Measurements from ENCODE around the gene ETV6. TPM values are rescaled to one million over a fixed set of nuclear protein-coding genes. Genes with fewer than 3 reads are reported as not detected.

The ETV6 gene
- total and polyA plus RNA-seq, 9 of the 15 experiments (the other 6 are each of a cell fraction or from before 2014, with no cell fraction given) = 0.81 to 12.7 (median 4.1) TPM

DNA sequence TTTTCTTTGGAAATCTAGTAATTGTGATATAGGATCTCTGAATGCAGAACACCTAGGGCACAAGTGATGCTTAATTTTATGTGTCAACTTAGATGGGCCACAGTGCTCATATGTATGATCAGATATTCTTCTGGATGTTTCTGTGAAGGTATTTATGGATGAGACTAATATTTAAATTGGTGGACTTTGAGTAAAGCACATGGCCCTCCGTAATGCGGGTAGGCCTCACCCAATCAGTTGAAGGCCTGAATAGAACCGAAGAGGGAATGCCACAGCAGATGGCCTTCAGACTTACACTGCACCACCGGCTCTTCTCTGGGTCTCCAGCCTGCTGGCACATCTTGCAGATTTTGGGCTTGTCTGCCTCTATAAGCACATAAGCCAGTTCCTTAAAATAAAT lies 60.0 kb downstream of the ETV6 start:
- intact Hi-C loops (cut with micrococcal nuclease) (no loop called here), in situ Hi-C loops (cut with MboI) (no loop called here)
- Histone ChIP-seq H3K9ac (ENCODE audit: insufficient read depth in 1 of 2, low read depth in 2 of 2, low read length in 2 of 2) (no peak overlapping the region), H3K79me2 (ENCODE audit: control insufficient read depth, insufficient read depth, low read length) (no peaks in the 10 kb centered on the region), H3K9me1 (ENCODE audit: control insufficient read depth, insufficient read depth, low read length) (no peaks in the 10 kb centered on the region), H3K27ac (ENCODE audit: extremely low read depth, low read depth, low read length) (no peak overlapping the region), H3K4me1 (replicated peaks in 1 of 2; ENCODE audit: control insufficient read depth in 2 of 2, insufficient read depth in 2 of 2, low read length in 2 of 2) (peaks cover 0 to 11% of the 10 kb centered on the region in 2 experiments; a peak in 3 of 5 replicates), H4K20me1 (replicated peaks; ENCODE audit: control insufficient read depth, insufficient read depth, low read length) (no peaks in the 10 kb centered on the region), H3K4me2 (ENCODE audit: insufficient read depth, low read length) (no peak overlapping the region), H3K4me3 (no peak overlapping the region), H2AFZ (ENCODE audit: low read depth, low read length) (no peak overlapping the region), H3K36me3 (ENCODE audit: control insufficient read depth, insufficient read depth, low read length) (no peaks in the 10 kb centered on the region), H3K9me3 (replicated peaks; ENCODE audit: control insufficient read depth, insufficient read depth, low read depth, low read length) (no peaks in the 10 kb centered on the region), H3K27me3 (ENCODE audit: control insufficient read depth in 2 of 2, insufficient read depth in 2 of 2, low read length in 2 of 2) (no peaks in the 10 kb centered on the region)
- TF ChIP-seq ZNF134 (CRISPR knock-in tag; conservative IDR thresholded peaks at IDR 0.05) = peak; percentile 56; the same call in 1 of the 2 replicates
- no peak for TF ChIP-seq FOXP1 (CRISPR knock-in tag; IDR thresholded peaks at IDR 0.05)
- no peak for TF ChIP-seq ZNF311 (CRISPR knock-in tag; IDR thresholded peaks at IDR 0.05)
- no peak for TF ChIP-seq PTTG1 (tag; IDR thresholded peaks at IDR 0.05; ENCODE audit: low read depth)
- TF ChIP-seq, protein P1, sequence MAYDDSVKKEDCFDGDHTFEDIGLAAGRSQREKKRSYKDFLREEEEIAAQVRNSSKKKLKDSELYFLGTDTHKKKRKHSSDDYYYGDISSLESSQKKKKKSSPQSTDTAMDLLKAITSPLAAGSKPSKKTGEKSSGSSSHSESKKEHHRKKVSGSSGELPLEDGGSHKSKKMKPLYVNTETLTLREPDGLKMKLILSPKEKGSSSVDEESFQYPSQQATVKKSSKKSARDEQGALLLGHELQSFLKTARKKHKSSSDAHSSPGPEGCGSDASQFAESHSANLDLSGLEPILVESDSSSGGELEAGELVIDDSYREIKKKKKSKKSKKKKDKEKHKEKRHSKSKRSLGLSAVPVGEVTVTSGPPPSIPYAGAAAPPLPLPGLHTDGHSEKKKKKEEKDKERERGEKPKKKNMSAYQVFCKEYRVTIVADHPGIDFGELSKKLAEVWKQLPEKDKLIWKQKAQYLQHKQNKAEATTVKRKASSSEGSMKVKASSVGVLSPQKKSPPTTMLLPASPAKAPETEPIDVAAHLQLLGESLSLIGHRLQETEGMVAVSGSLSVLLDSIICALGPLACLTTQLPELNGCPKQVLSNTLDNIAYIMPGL (CRISPR knock-in tag; IDR thresholded peaks at IDR 0.05) = no peak
- TF ChIP-seq ZNF75A (CRISPR knock-in tag; IDR thresholded peaks at IDR 0.05) = no peak
- TF ChIP-seq MCM3 (IDR thresholded peaks at IDR 0.05) = no peak
- no peak for ATAC-seq
- POLR2A ChIA-PET = no interaction called here
- CTCF ChIA-PET (ENCODE audit: low intra/inter-chr PET ratio) = no interaction called here
- FAIRE-seq = no peak
- BruUV-seq (replicated peaks) = no TSS peak
- no peak for DNase-seq (ENCODE audit: extremely low read depth in 1 of 4, low spot score in 3 of 4)
- 88% methylated on average over 4 of the region's 4 CpGs for WGBS (ENCODE audit: insufficient coverage, low coverage, missing lambda C conversion rate)
